Osteocyte (in vitro differentiated cells): ENCODE data around the gene ARHGAP24. TPM values are rescaled to one million over a fixed set of nuclear protein-coding genes. Genes with fewer than 3 reads are reported as not detected.

Experiments
- DNase-seq: peaks from one replicate; pipeline ENCODE4 v3.0.0; 2021; ENCODE audit warnings: mixed read lengths; ENCODE audit not compliant: unreplicated experiment; ENCODE audit errors: extremely low spot score
- H3K27ac Mint-ChIP-seq: one replicate; pipeline ENCODE4 v1.8.0; 2021; ENCODE audit warnings: mild to moderate bottlenecking, mixed read lengths; ENCODE audit not compliant: unreplicated experiment
- H3K27me3 Mint-ChIP-seq: one replicate; pipeline ENCODE4 v1.8.0; 2021; ENCODE audit warnings: mixed read lengths; ENCODE audit not compliant: unreplicated experiment
- H3K36me3 Mint-ChIP-seq: one replicate; pipeline ENCODE4 v1.8.0; 2021; ENCODE audit warnings: mixed read lengths; ENCODE audit not compliant: unreplicated experiment
- H3K4me1 Mint-ChIP-seq: one replicate; pipeline ENCODE4 v1.8.0; 2021; ENCODE audit warnings: mixed read lengths; ENCODE audit not compliant: unreplicated experiment
- H3K4me3 Mint-ChIP-seq: one replicate; pipeline ENCODE4 v1.8.0; 2021; ENCODE audit warnings: mild to moderate bottlenecking, moderate library complexity, mixed read lengths; ENCODE audit not compliant: unreplicated experiment
- H3K9me3 Mint-ChIP-seq: one replicate; pipeline ENCODE4 v1.8.0; 2021; ENCODE audit warnings: mixed read lengths; ENCODE audit not compliant: unreplicated experiment
- total RNA-seq: library from RNA; stranded (reverse); gene quantifications from 2 replicates; pipeline ENCODE4 v1.2.1, GENCODE V29; 2021
- TF ChIP-seq, protein P1 (sequence below): fragments of 200-600 bp; sonication (generic); IDR thresholded peaks from 2 replicates; pipeline ENCODE4 v1.5.0; 2021; ENCODE audit warnings: antibody characterized with exemption, mild to moderate bottlenecking, moderate library complexity

ARHGAP24 gene
- total RNA-seq, 1 donor from 2014 or later = 29.3 TPM

GRCh38 chr4:85772470-85772869, 297.5 kb downstream of the ARHGAP24 start:
- Mint-ChIP-seq H3K27me3 (no peaks in the 10 kb centered on the region), H3K4me3 (no peak overlapping the region), H3K9me3 (no peaks in the 10 kb centered on the region), H3K36me3 (no peaks in the 10 kb centered on the region), H3K4me1 (peaks cover 14% of the 10 kb centered on the region), H3K27ac (no peak overlapping the region)
- DNase-seq = no peak
- TF ChIP-seq, protein P1, sequence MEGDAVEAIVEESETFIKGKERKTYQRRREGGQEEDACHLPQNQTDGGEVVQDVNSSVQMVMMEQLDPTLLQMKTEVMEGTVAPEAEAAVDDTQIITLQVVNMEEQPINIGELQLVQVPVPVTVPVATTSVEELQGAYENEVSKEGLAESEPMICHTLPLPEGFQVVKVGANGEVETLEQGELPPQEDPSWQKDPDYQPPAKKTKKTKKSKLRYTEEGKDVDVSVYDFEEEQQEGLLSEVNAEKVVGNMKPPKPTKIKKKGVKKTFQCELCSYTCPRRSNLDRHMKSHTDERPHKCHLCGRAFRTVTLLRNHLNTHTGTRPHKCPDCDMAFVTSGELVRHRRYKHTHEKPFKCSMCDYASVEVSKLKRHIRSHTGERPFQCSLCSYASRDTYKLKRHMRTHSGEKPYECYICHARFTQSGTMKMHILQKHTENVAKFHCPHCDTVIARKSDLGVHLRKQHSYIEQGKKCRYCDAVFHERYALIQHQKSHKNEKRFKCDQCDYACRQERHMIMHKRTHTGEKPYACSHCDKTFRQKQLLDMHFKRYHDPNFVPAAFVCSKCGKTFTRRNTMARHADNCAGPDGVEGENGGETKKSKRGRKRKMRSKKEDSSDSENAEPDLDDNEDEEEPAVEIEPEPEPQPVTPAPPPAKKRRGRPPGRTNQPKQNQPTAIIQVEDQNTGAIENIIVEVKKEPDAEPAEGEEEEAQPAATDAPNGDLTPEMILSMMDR = no peak

- Mint-ChIP-seq H3K9me3 (no peaks in the 10 kb centered on the region), H3K36me3 (no peaks in the 10 kb centered on the region), H3K4me3 (no peak overlapping the region), H3K27me3 (no peaks in the 10 kb centered on the region), H3K27ac (no peak overlapping the region), H3K4me1 (peaks cover 16% of the 10 kb centered on the region)
- no peak for DNase-seq
- TF ChIP-seq, protein P1 = no peak
These were observed 298.4 kb downstream of the ARHGAP24 start for GRCh38 chr4:85773372-85773771.

- no peak for DNase-seq
- no peaks in the 10 kb centered on the region for H3K27me3 Mint-ChIP-seq
- no peaks in the 10 kb centered on the region for H3K9me3 Mint-ChIP-seq
- no peak overlapping the region for H3K4me3 Mint-ChIP-seq
- TF ChIP-seq, protein P1 = no peak
- peaks cover 17% of the 10 kb centered on the region for H3K4me1 Mint-ChIP-seq
- H3K36me3 Mint-ChIP-seq = no peaks in the 10 kb centered on the region
- H3K27ac Mint-ChIP-seq = no peak overlapping the region
These were observed 299.1 kb downstream of the ARHGAP24 start for GRCh38 chr4:85774000-85774399.

DNA sequence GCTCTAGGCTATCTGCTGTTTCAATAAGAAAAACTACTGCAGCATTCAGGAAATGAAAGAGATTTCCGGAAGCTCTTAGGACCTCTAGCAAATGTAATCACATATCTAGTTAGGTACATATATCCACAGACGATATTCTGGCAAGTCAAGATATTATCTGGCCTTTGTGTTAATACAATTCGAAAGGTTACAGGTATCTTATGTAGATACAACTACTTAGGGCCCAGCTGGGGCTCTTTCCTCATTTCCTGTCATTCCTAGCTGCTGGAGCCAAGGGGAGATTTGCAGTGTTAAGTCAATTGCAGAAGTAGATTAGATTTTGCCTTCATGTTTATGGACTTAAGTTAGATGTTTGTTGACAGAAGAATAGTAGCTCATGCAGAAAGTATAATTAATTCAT, 299.5 kb downstream of the ARHGAP24 start:
- Mint-ChIP-seq H3K4me1 (peaks cover 18% of the 10 kb centered on the region), H3K36me3 (no peaks in the 10 kb centered on the region), H3K9me3 (no peaks in the 10 kb centered on the region), H3K27me3 (no peaks in the 10 kb centered on the region), H3K27ac (no peak overlapping the region), H3K4me3 (no peak overlapping the region)
- no peak for DNase-seq
- TF ChIP-seq, protein P1 = no peak

DNA sequence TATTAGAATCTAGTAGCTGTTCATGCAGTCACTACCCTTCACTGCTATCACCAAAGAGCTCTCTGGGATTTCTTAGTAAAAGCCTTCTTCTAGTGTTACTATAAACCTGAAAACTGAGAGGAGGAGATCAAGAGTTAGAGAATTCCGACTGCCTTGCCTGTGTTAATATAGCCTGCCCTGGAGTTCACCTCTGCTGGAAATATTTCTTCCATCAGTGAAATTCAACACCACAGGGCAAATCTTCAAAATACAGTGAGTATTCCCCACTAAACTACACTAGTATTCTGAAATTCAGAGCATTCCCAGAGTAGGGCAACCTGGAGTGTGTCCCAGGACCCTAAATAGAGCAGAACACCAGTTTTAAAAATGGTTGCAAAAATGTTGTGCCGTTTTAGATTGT, 301.1 kb downstream of the ARHGAP24 start:
- DNase-seq = no peak
- Mint-ChIP-seq H3K4me3 (no peak overlapping the region), H3K4me1 (peaks cover 30% of the 10 kb centered on the region), H3K9me3 (no peaks in the 10 kb centered on the region), H3K27me3 (no peaks in the 10 kb centered on the region), H3K36me3 (no peaks in the 10 kb centered on the region), H3K27ac (peak overlapping the region; percentile 39)
- TF ChIP-seq, protein P1 = no peak
